ENCODE data around the gene BCAS3. TPM values are rescaled to one million over a fixed set of nuclear protein-coding genes. Genes with fewer than 3 reads are reported as not detected.
A peak's percentile ranks its signal among the peaks of the same experiment; 100 is the strongest.

Gene BCAS3
- total RNA-seq, 1 donor from 2014 or later, result 22.6 TPM

DNA sequence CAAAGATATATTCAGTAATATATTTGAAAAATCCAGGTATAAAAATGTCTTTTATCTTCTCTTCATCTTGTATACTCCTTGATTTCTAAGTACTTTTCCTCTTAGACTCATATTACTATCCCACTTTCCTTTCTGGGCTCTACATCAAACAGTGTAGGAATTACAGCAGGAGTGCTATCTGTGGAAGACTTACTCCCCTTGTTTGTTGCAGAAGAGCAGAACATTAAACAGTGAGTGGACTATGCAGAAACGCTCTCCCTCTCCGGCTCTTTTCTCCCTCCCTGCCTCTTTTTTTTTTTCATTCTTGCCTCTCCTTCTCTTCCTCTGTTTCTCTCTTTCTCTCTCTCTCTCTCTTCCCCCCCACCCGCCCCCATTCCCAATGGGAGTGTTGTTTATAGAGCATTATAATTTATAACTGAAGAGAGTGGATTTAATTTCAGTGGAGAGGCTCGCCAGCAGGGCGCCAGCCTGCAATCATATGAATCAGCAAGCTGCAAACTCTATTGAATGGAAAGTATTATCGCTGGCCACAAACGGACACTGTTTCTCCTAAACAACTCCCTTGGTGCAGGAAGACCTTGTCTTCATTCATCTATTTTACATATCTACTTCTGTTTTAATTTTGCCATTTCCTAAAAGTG lies 479.7 kb downstream of the BCAS3 start:
- Mint-ChIP-seq H3K9me3 (ENCODE audit: low read depth) (no peaks in the 10 kb centered on the region), H3K27ac (ENCODE audit: unreplicated experiment) (no peak overlapping the region), H3K4me3 (ENCODE audit: unreplicated experiment) (peak overlapping the region; percentile 31), H3K36me3 (ENCODE audit: low read depth) (no peaks in the 10 kb centered on the region), H3K4me1 (ENCODE audit: low read depth) (peaks cover 50% of the 10 kb centered on the region), H3K27me3 (ENCODE audit: low read depth) (peaks cover 2% of the 10 kb centered on the region)
- no peak for DNase-seq (ENCODE audit: low spot score)
- TF ChIP-seq CTCF (IDR thresholded peaks at IDR 0.05), result peak; percentile 62

DNA sequence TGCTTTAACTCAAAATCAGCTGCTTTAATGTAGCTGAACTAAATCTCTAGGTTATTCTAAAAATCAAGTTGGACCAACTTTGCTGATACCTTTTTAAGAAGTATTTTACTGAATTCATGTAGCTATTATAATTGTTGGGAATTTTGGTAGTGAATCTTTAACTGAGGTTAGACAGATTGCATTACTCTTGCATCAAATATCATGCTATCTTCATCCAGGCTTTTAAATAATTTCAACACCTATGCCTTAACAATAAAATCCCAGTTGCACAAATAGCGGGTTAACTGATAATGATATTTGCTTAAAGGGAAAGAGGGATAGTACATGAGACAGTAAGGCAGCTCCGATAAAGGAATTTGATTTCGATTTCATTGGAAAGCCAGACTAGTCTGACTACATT lies 480.7 kb downstream of the BCAS3 start:
- DNase-seq (ENCODE audit: low spot score), result no peak
- peaks cover 2% of the 10 kb centered on the region for H3K27me3 Mint-ChIP-seq (ENCODE audit: low read depth)
- H3K27ac Mint-ChIP-seq (ENCODE audit: unreplicated experiment), result peak overlapping the region; percentile 63
- no peak overlapping the region for H3K4me3 Mint-ChIP-seq (ENCODE audit: unreplicated experiment)
- no peaks in the 10 kb centered on the region for H3K36me3 Mint-ChIP-seq (ENCODE audit: low read depth)
- H3K4me1 Mint-ChIP-seq (ENCODE audit: low read depth), result peaks cover 50% of the 10 kb centered on the region
- no peaks in the 10 kb centered on the region for H3K9me3 Mint-ChIP-seq (ENCODE audit: low read depth)
- no peak for TF ChIP-seq CTCF (IDR thresholded peaks at IDR 0.05)

DNA sequence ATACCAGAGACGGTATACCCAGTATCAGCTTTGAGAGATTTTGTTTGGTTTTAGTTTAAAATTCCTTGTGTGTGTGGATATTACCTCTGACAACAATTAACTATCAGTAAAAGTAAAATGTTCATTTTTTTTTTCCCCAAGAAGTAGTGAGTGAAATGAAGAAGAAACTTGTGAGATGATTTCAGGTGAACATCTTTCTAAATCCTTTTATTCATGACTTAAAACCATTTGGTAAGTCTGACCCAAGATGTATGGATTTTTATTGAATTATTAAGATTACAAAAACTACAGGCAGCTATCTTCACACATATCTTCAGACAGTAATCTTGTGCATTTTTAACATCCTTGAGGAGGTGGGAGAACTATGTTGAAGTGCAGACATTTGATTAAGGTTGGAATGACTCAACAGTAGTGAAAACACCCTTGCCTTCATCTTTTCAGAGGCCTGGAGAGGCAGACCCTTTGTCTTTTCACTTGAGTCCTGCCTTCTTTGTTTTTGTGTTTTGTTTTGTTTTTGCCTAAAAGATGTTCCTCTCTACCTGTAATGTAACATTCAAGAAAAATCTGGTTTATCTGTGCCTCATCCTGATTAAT lies 481.7 kb downstream of the BCAS3 start:
- H3K9me3 Mint-ChIP-seq (ENCODE audit: low read depth), result no peaks in the 10 kb centered on the region
- H3K27me3 Mint-ChIP-seq (ENCODE audit: low read depth), result no peaks in the 10 kb centered on the region
- no peak overlapping the region for H3K4me3 Mint-ChIP-seq (ENCODE audit: unreplicated experiment)
- no peaks in the 10 kb centered on the region for H3K36me3 Mint-ChIP-seq (ENCODE audit: low read depth)
- peaks cover 50% of the 10 kb centered on the region for H3K4me1 Mint-ChIP-seq (ENCODE audit: low read depth)
- no peak for DNase-seq (ENCODE audit: low spot score)
- TF ChIP-seq CTCF (IDR thresholded peaks at IDR 0.05), result no peak
- peak overlapping the region; percentile 64 for H3K27ac Mint-ChIP-seq (ENCODE audit: unreplicated experiment)

GRCh38 chr17:61160204-61160603 lies 482.6 kb downstream of the BCAS3 start:
- H3K27ac Mint-ChIP-seq (ENCODE audit: unreplicated experiment), result peak overlapping the region; percentile 74

More at GRCh38 chr17:61160204-61160603, 482.6 kb downstream of the BCAS3 start:
- TF ChIP-seq CTCF (IDR thresholded peaks at IDR 0.05), result no peak
- no peak for DNase-seq (ENCODE audit: low spot score)
- no peak overlapping the region for H3K4me3 Mint-ChIP-seq (ENCODE audit: unreplicated experiment)
- H3K9me3 Mint-ChIP-seq (ENCODE audit: low read depth), result peaks cover 2% of the 10 kb centered on the region
- H3K36me3 Mint-ChIP-seq (ENCODE audit: low read depth), result no peaks in the 10 kb centered on the region
- H3K4me1 Mint-ChIP-seq (ENCODE audit: low read depth), result peaks cover 50% of the 10 kb centered on the region
- H3K27me3 Mint-ChIP-seq (ENCODE audit: low read depth), result no peaks in the 10 kb centered on the region
